ENCODE data around the gene UBE2G2. TPM values are rescaled to one million over a fixed set of nuclear protein-coding genes. Genes with fewer than 3 reads are reported as not detected.

The UBE2G2 gene
- total RNA-seq, 1 donor from 2014 or later = 78.2 TPM

GRCh38 chr21:44763451-44764318 lies 37.9 kb downstream of the UBE2G2 start:
- Histone ChIP-seq H3K27ac (replicated peaks) (no peak overlapping the region), H3K9me3 (replicated peaks) (no peaks in the 10 kb centered on the region), H3K4me1 (peaks cover 9% of the 10 kb centered on the region), H3K27me3 (ENCODE audit: low read depth) (no peaks in the 10 kb centered on the region), H3K36me3 (peaks cover 3% of the 10 kb centered on the region), H3K4me3 (no peak overlapping the region)
- DNase-seq = no peak
- intact Hi-C loops (cut with micrococcal nuclease) = no loop called here
- no peak for TF ChIP-seq CTCF (IDR thresholded peaks at IDR 0.05; ENCODE audit: borderline replicate concordance)

GRCh38 chr21:44763050-44763378 lies 38.6 kb downstream of the UBE2G2 start:
- TF ChIP-seq CTCF (IDR thresholded peaks at IDR 0.05; ENCODE audit: borderline replicate concordance) = no peak
- H3K4me3 ChIP-seq = no peak overlapping the region
- H3K9me3 ChIP-seq (replicated peaks) = no peaks in the 10 kb centered on the region
- intact Hi-C loops (cut with micrococcal nuclease) = no loop called here
- H3K4me1 ChIP-seq = peaks cover 9% of the 10 kb centered on the region
- no peak for DNase-seq
- H3K27me3 ChIP-seq (ENCODE audit: low read depth) = no peaks in the 10 kb centered on the region
- H3K36me3 ChIP-seq = no peaks in the 10 kb centered on the region
- no peak overlapping the region for H3K27ac ChIP-seq (replicated peaks)

GRCh38 chr21:44762221-44763049 lies 39.2 kb downstream of the UBE2G2 start:
- H3K27ac ChIP-seq (replicated peaks) = no peak overlapping the region
- peaks cover 9% of the 10 kb centered on the region for H3K4me1 ChIP-seq
- H3K9me3 ChIP-seq (replicated peaks) = no peaks in the 10 kb centered on the region
- no peak overlapping the region for H3K4me3 ChIP-seq
- DNase-seq = no peak
- no peaks in the 10 kb centered on the region for H3K36me3 ChIP-seq
- intact Hi-C loops (cut with micrococcal nuclease) = no loop called here
- no peak for TF ChIP-seq CTCF (IDR thresholded peaks at IDR 0.05; ENCODE audit: borderline replicate concordance)
- H3K27me3 ChIP-seq (ENCODE audit: low read depth) = no peaks in the 10 kb centered on the region

- no peaks in the 10 kb centered on the region for H3K9me3 ChIP-seq (replicated peaks)
- intact Hi-C loops (cut with micrococcal nuclease) = no loop called here
- H3K27ac ChIP-seq (replicated peaks) = no peak overlapping the region
- peaks cover 9% of the 10 kb centered on the region for H3K4me1 ChIP-seq
- TF ChIP-seq CTCF (IDR thresholded peaks at IDR 0.05; ENCODE audit: borderline replicate concordance) = no peak
- H3K27me3 ChIP-seq (ENCODE audit: low read depth) = no peaks in the 10 kb centered on the region
- no peak for DNase-seq
- H3K36me3 ChIP-seq = no peaks in the 10 kb centered on the region
- H3K4me3 ChIP-seq = no peak overlapping the region
These were observed 39.8 kb downstream of the UBE2G2 start for GRCh38 chr21:44761747-44762208.

- TF ChIP-seq CTCF (IDR thresholded peaks at IDR 0.05; ENCODE audit: borderline replicate concordance) = no peak
- H3K4me3 ChIP-seq = no peak overlapping the region
- no peak for DNase-seq
- no peaks in the 10 kb centered on the region for H3K27me3 ChIP-seq (ENCODE audit: low read depth)
- H3K27ac ChIP-seq (replicated peaks) = no peak overlapping the region
- intact Hi-C loops (cut with micrococcal nuclease) = no loop called here
- H3K36me3 ChIP-seq = no peaks in the 10 kb centered on the region
- no peaks in the 10 kb centered on the region for H3K9me3 ChIP-seq (replicated peaks)
- peaks cover 8% of the 10 kb centered on the region for H3K4me1 ChIP-seq
These were observed 40.5 kb downstream of the UBE2G2 start for GRCh38 chr21:44761011-44761729.

All from left ventricle myocardium inferior (tissue), 1 donor.